PC-9 (cell line): Measurements from ENCODE around the gene LRRC53. TPM values are rescaled to one million over a fixed set of nuclear protein-coding genes. Genes with fewer than 3 reads are reported as not detected.

Experiments
- BruUV-seq: library from RNA; stranded (reverse); fragments of 400-500 nt; replicated peaks from 2 replicates; lab custom pipeline; 2021; lab: Mats Ljungman, UMichigan
- CTCF ChIA-PET: fragments of 300-600 bp; sonication (Branson Sonifier 250); formaldehyde crosslinking; loops from one replicate; lab custom pipeline; 2022; ENCODE audit warnings: antibody characterized with exemption; lab: Charles Lee
- POLR2A ChIA-PET: fragments of 300-600 bp; sonication (Branson Sonifier 250); formaldehyde crosslinking; loops from one replicate; lab custom pipeline; 2022; ENCODE audit warnings: antibody characterized with exemption; ENCODE audit not compliant: unreplicated experiment; lab: Charles Lee
- DNase-seq, 2 experiments: peaks; one replicate each; pipeline versions ENCODE4 v3.0.0 to v3.0.0-alpha.2; 2015 to 2022; ENCODE audit warnings: mixed read lengths in 1 of 2
- H2AFZ ChIP-seq: fragments of 200-600 bp; sonication (generic); 2 replicates; pipeline ENCODE4 v1.8.1; 2017; ENCODE audit warnings: antibody characterized with exemption
- H3F3A ChIP-seq: fragments of 200-600 bp; sonication (generic); 2 replicates; pipeline ENCODE4 v1.8.1; 2017; ENCODE audit warnings: antibody characterized with exemption, mild to moderate bottlenecking, low read depth; ENCODE audit not compliant: insufficient read depth
- H3K27ac ChIP-seq: fragments of 200-600 bp; sonication (generic); 2 replicates; pipeline ENCODE4 v1.6.1; 2016; ENCODE audit warnings: mixed run types
- H3K27me3 ChIP-seq: fragments of 200-600 bp; sonication (generic); 2 replicates; pipeline ENCODE4 v1.6.1; 2016; ENCODE audit warnings: low read depth, mixed run types; ENCODE audit not compliant: insufficient read depth
- H3K36me3 ChIP-seq: fragments of 200-600 bp; sonication (generic); 2 replicates; pipeline ENCODE4 v1.6.1; 2016; ENCODE audit warnings: low read depth, mixed run types
- H3K4me1 ChIP-seq: fragments of 200-600 bp; sonication (generic); replicated peaks from 2 replicates; pipeline ENCODE4 v1.6.1; 2016; ENCODE audit warnings: mixed run types; ENCODE audit not compliant: insufficient read depth
- H3K4me2 ChIP-seq: fragments of 200-600 bp; sonication (generic); 2 replicates; pipeline ENCODE4 v1.6.1; 2017; ENCODE audit warnings: mixed run types
- H3K4me3 ChIP-seq: fragments of 200-600 bp; sonication (generic); 2 replicates; pipeline ENCODE4 v1.6.1; 2016; ENCODE audit warnings: mixed run types
- H3K79me2 ChIP-seq: fragments of 200-600 bp; sonication (generic); 2 replicates; pipeline ENCODE4 v1.6.1; 2017; ENCODE audit warnings: low read depth, mixed run types
- H3K9me2 ChIP-seq: fragments of 200-600 bp; sonication (generic); 2 replicates; pipeline ENCODE4 v1.8.1; 2017; ENCODE audit warnings: mild to moderate bottlenecking; ENCODE audit not compliant: insufficient read depth
- H3K9me3 ChIP-seq: fragments of 200-600 bp; sonication (generic); 2 replicates; pipeline ENCODE4 v1.8.1; 2016; ENCODE audit warnings: low read depth; ENCODE audit not compliant: insufficient read depth
- H4K20me1 ChIP-seq: fragments of 200-600 bp; sonication (generic); 2 replicates; pipeline ENCODE4 v1.8.1; 2017; ENCODE audit not compliant: insufficient read depth
- CTCF ChIP-seq: fragments of 200-600 bp; sonication (generic); conservative IDR thresholded peaks from 2 replicates; pipeline ENCODE4 v1.6.1; 2017; ENCODE audit warnings: mixed run types, antibody characterized with exemption, mild to moderate bottlenecking, moderate library complexity
- EZH2 ChIP-seq: fragments of 200-600 bp; sonication (generic); IDR thresholded peaks from 2 replicates; pipeline ENCODE4 v1.8.0; 2017; ENCODE audit warnings: antibody characterized with exemption, low read depth
- intact Hi-C: fragments of 100-400 bp; cut with micrococcal nuclease; formaldehyde crosslinking; loops from one replicate; pipeline ENCODE4 v1.10.0; 2022; ENCODE audit not compliant: unreplicated experiment
- total RNA-seq: library from RNA; stranded (reverse); gene quantifications from 2 replicates; pipeline ENCODE4 v1.2.3, GENCODE V29; 2021

The LRRC53 gene
- total RNA-seq, 1 experiment from 2014 or later, result not detected

DNA sequence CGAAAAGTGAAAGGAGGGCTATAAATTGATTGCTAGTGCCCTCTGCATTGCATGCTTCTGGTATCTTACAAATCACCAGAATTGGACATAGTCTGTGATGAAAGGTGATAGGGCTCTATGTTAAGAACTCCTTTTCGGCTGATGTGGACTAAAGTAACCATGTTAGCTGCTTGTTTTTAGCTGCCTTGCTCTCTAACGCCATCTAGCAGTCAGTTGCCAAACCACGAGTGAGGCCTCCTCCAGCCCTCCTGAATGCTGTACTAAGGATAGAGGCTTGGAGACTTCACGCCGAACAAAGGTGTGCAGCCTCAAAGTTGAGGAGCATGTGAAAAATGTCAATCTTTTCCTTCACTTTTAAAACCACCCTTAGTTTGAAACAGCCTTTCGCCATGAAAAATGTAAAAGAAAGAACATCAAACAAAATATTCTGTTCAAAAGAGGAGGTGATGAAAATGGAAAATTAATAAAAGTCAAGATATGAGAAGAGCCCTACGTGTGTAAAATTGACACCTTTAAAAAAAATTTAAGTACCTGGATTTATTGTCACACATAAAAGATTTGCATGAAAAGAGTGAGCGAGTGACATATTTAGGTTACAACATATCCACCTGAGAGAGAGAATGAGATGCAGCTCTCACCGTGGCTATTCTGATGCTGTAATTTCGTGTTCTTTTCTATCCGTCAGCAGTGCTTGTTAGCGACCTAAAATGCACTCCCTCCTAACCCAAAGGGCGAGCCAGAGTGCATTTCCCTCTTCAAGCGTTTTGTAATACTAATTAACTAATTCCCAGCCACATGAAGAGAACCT lies 8.1 kb downstream of the LRRC53 start:
- no peaks in the 10 kb centered on the region for H3K36me3 ChIP-seq
- peak in 1 of 2 experiments; percentile 30 for DNase-seq
- no peak overlapping the region for H3K27ac ChIP-seq
- H3F3A ChIP-seq, result no peaks in the 10 kb centered on the region
- H3K9me2 ChIP-seq, result no peaks in the 10 kb centered on the region
- no TSS peak for BruUV-seq
- no peak overlapping the region for H3K4me2 ChIP-seq
- H3K27me3 ChIP-seq, result no peaks in the 10 kb centered on the region
- no peak overlapping the region for H3K4me3 ChIP-seq
- TF ChIP-seq CTCF, result peak; percentile 83
- no peak for TF ChIP-seq EZH2
- H3K79me2 ChIP-seq, result no peaks in the 10 kb centered on the region
- no peaks in the 10 kb centered on the region for H3K9me3 ChIP-seq
- H4K20me1 ChIP-seq, result peaks cover 3% of the 10 kb centered on the region; the same call in 1 of the 2 replicates
- no peaks in the 10 kb centered on the region for H3K4me1 ChIP-seq
- POLR2A ChIA-PET, result no interaction called here
- intact Hi-C loops, result loop anchor here (5.0 to 10.0 kb wide), 2 partner anchors 188 to 230 kb away; partner anchors contain the start of genes CRYZ and TYW3
- CTCF ChIA-PET, result interaction anchor here (1.0 to 1.1 kb wide), 2 partner anchors 9 to 174 kb away, joined by 3 to 7 read pairs; no protein-coding TSS in a partner anchor
- H2AFZ ChIP-seq, result no peak overlapping the region

DNA sequence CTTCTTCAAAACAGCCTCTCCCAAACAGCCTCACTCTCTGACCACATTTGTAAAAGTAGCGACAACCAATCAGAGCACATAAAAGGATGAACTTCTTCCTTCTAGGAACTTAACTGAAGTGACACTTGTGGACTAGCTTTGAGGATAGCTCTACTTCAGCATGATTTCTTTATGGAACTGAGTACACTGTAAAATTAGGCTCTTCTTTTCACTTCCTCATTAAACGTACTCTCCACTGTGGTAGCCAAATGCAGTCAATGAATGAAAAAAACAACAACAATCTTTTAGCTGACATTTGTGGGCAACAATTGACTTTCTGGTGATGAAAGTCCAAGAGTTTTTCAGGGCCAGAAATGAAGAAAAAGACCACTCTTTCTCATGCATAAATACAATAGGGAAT lies 9.6 kb downstream of the LRRC53 start:
- no peaks in the 10 kb centered on the region for H3K4me1 ChIP-seq
- no peak overlapping the region for H3K4me2 ChIP-seq
- CTCF ChIA-PET, result no interaction called here
- H3K9me3 ChIP-seq, result no peaks in the 10 kb centered on the region
- no peak for DNase-seq
- no peak overlapping the region for H3K4me3 ChIP-seq
- H3K79me2 ChIP-seq, result no peaks in the 10 kb centered on the region
- no TSS peak for BruUV-seq
- no peak overlapping the region for H2AFZ ChIP-seq
- no peaks in the 10 kb centered on the region for H3F3A ChIP-seq
- POLR2A ChIA-PET, result no interaction called here
- TF ChIP-seq EZH2 (no peak), CTCF (no peak)
- intact Hi-C loops, result loop anchor here (5.0 to 10.0 kb wide), 2 partner anchors 189 to 232 kb away; partner anchors contain the start of genes CRYZ and TYW3
- no peaks in the 10 kb centered on the region for H3K36me3 ChIP-seq
- H3K27me3 ChIP-seq, result no peaks in the 10 kb centered on the region
- H3K9me2 ChIP-seq, result no peaks in the 10 kb centered on the region
- H3K27ac ChIP-seq, result no peak overlapping the region
- H4K20me1 ChIP-seq, result peaks cover 3% of the 10 kb centered on the region; the same call in 1 of the 2 replicates

GRCh38 chr1:74502432-74502831 lies 10.0 kb downstream of the LRRC53 start:
- no TSS peak for BruUV-seq
- no peak overlapping the region for H2AFZ ChIP-seq
- ChIA-PET CTCF (no interaction called here), POLR2A (no interaction called here)
- DNase-seq, result peak in 1 of 2 experiments; percentile 35
- no peaks in the 10 kb centered on the region for H3K4me1 ChIP-seq
- H3K36me3 ChIP-seq, result no peaks in the 10 kb centered on the region
- H3F3A ChIP-seq, result no peaks in the 10 kb centered on the region
- no peaks in the 10 kb centered on the region for H3K9me2 ChIP-seq
- no peaks in the 10 kb centered on the region for H3K9me3 ChIP-seq
- intact Hi-C loops, result loop anchor here (5.0 to 10.0 kb wide), 2 partner anchors 190 to 232 kb away; partner anchors contain the start of genes CRYZ and TYW3
- no peak overlapping the region for H3K27ac ChIP-seq
- no peaks in the 10 kb centered on the region for H3K27me3 ChIP-seq
- no peaks in the 10 kb centered on the region for H3K79me2 ChIP-seq
- peaks cover 3% of the 10 kb centered on the region; the same call in 1 of the 2 replicates for H4K20me1 ChIP-seq
- H3K4me3 ChIP-seq, result no peak overlapping the region
- no peak overlapping the region for H3K4me2 ChIP-seq
- TF ChIP-seq EZH2, result no peak
- TF ChIP-seq CTCF, result no peak
